HL-60/S4 treated with phorbol 12-myristate 13-acetate at 8.2 ng/mL for 4 days and 3 days (cell line): Measurements from ENCODE around the gene MOXD1.
"Not testable (repeated sequence)": the region's sequence is repeated elsewhere in the genome, so short reads cannot be mapped to it uniquely, and the experiment has no call there.

Source experiments
- in situ Hi-C: fragments of 300-500 bp; cut with MboI; formaldehyde crosslinking; loops from 2 replicates; pipeline ENCODE4 v1.15.0; 2022; ENCODE audit warnings: low sequenced_read_pairs

Gene MOXD1

DNA sequence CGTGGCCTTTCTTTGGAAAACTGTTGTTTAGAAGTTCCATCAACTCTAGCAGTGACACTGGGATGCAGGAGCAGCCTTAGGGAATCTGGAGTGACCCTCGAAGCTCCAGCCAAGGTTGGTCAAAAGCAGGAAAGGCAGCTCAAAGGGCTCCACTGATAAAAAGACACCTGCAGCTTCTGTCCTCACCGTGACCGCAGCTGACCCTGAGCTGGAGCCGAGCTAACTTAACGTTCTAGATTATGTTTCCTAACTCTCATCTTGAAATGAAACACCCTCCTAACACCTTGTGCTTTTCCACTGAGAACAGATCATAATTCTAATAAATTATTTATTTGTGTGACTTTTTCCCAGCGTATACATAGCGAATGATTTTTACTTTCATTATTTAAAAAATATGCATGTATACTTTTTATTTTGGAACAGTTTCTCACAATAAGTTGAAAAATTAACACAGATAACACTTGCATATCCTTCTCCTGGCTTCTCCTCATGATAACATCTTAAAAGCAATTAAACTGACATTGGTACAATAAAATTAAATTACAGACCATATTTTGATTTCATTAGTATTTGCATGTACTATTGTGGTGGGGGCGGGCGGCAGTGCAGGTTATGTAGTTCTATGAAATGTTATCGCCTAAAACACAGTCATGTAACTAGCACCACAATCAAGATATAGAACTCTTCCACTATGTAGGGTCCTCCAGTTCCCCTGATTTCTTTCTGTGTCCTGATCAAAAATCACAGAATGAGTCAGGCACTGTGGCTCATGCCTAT lies 116.1 kb downstream of the MOXD1 start:
- in situ Hi-C loops, result no loop called here

- in situ Hi-C loops, result no loop called here
These were observed 118.6 kb downstream of the MOXD1 start for GRCh38 chr6:132282696-132283095.

- in situ Hi-C loops, result no loop called here
These were observed 120.8 kb downstream of the MOXD1 start for GRCh38 chr6:132280436-132280835.

DNA sequence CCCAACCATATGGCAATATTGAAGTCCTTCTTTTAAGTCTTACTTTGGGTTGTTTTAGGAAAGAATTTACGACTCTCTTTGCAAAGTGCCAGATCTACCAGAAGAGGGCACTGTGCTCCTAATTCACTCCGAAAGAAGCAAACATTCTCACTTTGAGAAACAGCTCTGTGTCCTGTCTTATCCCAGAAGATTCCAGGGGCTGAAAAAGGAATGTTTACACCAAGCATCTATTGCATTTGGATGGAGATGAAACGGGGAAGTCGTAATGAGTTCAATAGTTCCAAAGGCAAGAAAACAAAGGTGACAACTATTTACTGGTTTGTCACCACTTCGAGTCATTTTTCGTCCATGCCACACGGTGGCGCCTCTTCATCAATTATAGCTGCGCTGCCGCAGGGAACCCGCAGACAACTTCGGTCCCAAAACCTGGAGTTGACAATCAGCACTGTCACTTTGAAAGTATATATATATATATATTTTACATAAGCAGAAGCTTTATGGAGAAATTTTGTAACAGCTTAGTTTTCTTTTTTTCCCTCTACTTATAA lies 121.6 kb downstream of the MOXD1 start:
- in situ Hi-C loops, result loop anchor here (10.0 kb wide), 1 partner anchor 205 kb away; no protein-coding TSS in a partner anchor

DNA sequence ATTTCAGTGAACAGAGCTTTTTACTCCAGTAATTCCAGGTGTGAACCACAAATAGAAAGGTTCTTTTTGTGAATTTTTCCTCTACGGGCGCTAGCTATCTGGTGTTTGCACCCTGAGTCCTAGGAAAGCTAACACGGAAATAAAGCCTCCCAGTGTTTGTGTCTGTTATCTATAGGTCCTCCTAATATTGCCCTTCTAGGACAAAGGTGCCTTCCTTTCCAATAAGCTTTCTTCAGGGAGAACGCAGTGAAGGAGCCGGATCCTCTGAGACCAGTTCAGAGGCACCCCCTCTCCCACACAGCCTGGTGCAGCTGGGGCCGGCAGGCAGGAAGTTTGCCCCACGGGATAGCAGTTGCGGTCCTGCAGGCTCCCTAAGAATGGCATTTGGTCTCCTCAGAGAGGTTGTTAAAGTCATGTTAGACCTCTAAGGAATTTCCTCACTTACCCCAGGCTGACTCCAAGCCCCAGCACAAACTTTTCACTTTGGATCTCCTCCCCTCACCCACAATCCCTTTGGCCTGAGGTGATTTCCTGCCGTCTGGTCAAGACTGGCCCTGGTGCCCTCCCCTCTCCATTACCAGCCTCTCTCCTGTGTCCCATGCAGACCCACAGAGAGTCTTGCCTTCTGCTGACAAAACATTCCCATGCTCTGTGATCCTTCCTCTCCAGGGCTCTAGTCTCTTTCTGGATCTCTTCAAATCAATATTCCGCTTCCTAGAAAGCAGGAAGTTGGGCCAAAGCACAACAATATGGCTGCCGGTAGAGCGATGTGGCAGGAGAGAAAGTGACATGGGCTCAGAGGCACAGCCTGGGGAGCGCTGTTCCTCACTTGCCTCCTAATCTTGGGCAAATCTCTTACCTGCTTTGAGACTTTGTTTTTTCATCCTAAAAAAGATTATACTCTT lies 126.0 kb downstream of the MOXD1 start:
- in situ Hi-C loops, result loop anchor here (10.0 kb wide), 1 partner anchor 209 kb away; no protein-coding TSS in a partner anchor

DNA sequence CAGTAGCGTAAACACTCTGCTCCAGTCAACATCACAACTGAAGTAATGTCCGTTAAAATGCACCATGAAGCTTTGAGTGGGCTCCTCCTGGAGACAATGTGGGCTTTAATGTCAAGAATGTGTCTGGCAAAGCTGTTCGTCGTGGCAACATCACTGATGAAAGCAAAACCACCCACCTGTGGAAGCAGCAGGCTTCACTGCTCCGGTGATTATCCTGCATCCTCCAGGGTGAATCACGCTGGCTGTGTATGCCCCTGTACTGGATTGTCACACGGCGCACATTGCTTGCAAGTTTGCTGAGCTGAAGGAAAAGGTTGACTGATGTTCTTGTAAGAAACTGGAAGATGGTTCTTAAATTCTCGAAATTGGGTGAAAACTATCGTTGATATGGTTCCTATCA lies 128.5 kb downstream of the MOXD1 start:
- in situ Hi-C loops, result loop anchor here (10.0 kb wide), 1 partner anchor 212 kb away; no protein-coding TSS in a partner anchor

DNA sequence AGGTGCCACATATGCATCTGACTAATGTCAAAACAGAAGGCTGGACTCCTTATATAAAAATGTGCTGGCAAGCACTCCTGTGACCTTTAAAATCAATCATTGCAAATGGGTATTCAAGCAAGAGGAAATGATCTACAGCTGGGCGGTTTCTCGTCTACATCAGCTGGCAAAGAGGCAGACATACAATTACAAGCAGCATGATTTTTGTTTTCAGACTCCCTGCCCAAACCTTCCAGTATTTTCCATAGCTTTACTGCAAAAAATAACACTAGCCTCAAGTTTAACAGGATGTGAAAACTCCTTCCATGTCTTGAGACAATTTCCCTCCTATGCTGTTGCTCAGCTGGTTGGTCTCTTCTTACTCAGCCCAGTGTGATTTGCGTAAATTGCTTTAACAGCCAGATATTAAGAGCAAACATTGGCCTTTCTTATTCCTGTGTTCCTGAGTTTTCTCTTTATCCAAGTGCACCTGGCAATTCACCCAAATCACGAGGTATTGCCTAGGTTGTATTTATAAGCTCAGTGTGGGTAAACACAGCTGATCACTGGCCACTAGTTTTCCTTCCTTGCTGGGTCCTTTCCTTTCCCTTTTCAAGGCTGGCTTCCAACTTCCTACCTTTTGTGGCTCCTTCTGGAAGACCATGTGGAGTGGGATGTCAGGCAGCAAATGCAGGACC lies 130.4 kb downstream of the MOXD1 start:
- in situ Hi-C loops, result loop anchor here (10.0 kb wide), 1 partner anchor 214 kb away; no protein-coding TSS in a partner anchor

- in situ Hi-C loops, result not testable (repeated sequence)
These were observed 132.6 kb downstream of the MOXD1 start for GRCh38 chr6:132268666-132269065.

DNA sequence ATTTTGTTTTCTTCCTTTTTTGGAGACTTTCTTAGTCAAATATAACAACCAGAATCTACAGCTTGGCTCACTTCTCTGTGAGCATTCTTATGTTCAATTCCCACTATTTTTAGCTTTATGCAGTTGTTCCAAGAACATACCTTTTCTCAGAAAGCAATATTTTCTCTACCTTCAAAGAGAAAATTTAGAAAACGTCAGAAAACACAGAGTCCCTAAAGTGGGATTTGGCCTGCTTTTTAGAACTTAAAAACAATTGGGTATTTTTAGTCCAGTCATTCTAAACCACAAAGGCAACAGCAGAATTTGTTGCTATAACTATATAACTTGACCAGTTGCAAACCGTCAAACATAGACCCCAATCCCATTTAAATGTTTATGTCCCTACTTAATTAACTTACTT lies 133.1 kb downstream of the MOXD1 start:
- in situ Hi-C loops, result no loop called here

DNA sequence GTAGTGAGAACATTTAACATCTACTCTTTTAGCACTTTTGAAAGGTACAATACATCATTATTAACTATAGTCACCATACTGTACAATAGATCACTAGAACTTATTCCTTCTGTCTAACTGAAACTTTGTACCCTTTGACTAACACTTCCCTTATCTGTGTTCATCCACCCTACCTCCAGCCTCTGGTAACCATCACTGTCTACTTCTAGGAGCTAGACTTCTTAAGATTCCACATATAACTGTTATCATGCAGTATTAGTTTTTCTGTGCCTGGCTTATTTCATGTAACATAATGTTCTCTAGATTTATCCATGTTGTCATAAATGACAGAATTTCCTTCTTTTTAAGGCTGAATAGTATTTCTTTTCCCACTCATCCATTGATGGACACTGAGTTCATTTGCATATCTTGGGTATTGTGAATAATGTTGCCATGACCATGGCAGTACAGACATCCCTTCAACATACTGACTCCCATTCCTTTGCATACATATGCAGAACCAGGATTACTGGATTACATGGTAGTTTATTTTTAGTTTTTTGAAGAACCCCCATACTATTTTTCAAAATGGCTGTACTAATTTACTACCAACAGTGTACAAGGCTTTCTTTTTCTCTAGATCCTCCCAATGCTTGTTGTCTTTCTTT lies 135.7 kb downstream of the MOXD1 start:
- in situ Hi-C loops, result no loop called here

GRCh38 chr6:132264021-132264500 lies 137.2 kb downstream of the MOXD1 start:
- in situ Hi-C loops, result no loop called here

DNA sequence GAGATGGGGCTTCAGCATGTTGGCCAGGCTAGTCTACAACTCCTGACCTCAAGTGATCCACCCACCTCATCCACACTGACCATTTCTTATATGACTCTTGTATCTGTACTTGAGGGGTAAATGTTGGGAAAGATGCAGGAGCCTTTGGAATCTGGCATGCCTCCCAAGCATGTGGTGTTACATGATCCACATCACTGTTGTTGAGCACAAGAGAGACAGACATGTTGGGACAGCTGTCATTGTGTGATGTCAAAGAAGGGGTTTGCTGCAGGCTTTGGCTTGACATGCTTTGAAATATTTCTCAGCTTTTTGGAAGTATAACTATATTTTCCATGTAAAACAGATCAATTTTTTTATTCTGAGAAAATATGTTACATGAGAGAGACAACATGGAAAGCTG lies 139.9 kb downstream of the MOXD1 start:
- in situ Hi-C loops, result no loop called here

DNA sequence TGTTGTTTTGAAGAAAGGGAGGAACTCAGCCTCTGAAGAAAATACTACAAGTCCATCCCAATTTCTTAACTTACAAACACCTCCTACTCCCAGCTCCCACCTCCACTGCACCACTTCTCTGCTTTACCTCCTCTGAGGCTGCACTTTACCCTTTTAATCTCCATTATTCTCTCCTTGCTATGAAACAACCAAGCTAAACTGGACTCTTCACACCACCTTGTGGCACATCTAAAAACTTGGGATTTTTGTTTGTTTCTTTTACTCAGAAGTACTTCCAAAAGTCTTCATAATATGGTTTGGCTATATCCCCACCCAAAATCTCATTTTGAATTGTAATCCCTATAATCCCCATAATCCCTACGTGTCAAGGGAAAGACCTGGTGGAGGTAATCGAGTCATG lies 142.2 kb downstream of the MOXD1 start:
- in situ Hi-C loops, result no loop called here

DNA sequence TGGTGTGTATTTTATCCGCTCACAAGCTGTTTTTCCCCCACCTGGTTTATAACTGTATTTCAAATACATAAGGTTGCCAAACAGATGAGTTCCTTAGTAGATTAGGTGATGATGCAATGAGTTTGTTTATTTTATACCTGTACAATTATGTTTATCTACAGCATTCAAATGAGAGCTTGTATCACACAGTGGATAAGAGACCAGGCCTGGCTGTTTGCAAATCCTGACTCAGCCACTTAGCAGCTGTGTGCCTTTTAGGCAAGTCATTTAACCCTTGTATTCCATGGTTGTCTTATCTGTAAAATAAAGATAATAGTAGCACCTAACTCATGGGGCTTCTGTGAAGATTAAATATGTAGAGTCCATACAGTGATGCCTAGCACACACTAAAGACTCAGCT lies 143.7 kb downstream of the MOXD1 start:
- in situ Hi-C loops, result no loop called here

GRCh38 chr6:132256457-132256856 lies 144.8 kb downstream of the MOXD1 start:
- in situ Hi-C loops, result no loop called here

- in situ Hi-C loops, result no loop called here
These were observed 147.4 kb downstream of the MOXD1 start for GRCh38 chr6:132253906-132254305.

DNA sequence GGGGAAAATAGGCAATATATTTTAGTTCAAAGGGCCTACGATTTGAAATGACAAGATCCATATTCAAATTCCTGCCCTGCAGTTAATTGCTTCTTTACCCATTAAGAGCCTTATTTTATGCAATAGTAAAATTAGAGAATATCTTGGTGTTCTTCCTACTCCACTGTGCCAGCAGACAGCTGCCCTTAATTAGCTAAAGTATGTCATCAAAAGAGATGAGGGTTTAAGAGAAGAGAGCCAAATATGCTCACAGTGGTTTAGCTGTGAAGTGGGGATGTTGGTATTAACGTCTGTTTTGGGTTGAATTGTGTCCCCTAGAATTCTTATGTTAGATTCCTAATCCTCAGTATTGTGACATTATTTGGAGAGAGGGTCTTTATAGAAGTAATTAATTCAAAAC lies 148.1 kb downstream of the MOXD1 start:
- in situ Hi-C loops, result no loop called here

DNA sequence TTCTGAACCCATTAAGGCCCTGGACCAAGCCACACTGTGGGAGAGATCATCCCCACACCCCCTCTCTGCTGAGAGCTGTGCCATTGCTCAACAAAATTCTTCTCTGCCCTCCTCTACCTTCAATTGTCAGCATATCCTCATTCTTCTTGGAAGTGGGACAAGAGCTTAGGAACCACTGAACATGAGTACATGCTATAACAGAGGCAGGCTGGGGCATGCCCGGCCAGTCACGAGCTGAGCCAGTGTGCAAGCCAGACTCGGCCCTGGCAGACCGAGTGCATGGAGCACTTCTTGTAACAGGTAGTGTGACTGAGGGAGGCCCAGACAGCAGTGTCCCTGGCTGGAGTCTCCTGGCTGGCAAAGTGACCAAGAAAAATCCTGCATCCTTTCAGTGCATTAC lies 149.2 kb downstream of the MOXD1 start:
- in situ Hi-C loops, result no loop called here

DNA sequence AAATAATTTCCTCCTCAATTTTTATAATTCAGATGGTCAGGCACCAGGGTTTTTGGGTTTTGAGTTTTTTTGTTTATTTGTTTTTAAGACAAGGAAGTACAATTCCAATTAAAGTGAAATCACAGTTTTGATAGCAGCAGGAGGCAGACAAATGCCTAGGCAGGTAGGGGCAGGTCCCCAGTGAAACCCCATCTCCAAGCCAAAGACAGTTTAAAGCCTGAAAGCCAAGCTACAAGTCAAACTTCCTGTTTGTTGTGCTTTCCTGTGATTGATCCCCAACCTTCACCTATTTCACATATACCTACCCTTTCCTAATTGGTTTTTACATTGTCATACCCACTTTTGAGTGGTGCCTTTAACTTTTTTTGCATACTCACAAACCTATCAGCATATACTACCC lies 149.6 kb downstream of the MOXD1 start:
- in situ Hi-C loops, result no loop called here
